HCT116 (cell line): ENCODE measurements around the gene MBOAT7. TPM values are rescaled to one million over a fixed set of nuclear protein-coding genes. Genes with fewer than 3 reads are reported as not detected.

Experiments
- ATF3 ChIP-seq: IDR thresholded peaks from 2 replicates; pipeline ENCODE4 v1.6.1; 2012
- CEBPB ChIP-seq: IDR thresholded peaks from 2 replicates; pipeline ENCODE4 v1.6.1; 2012; ENCODE audit warnings: low read depth
- ELF1 ChIP-seq: IDR thresholded peaks from 2 replicates; pipeline ENCODE4 v1.6.1; 2012; ENCODE audit warnings: low read depth, borderline replicate concordance
- EZH2 ChIP-seq: fragments of 200-600 bp; sonication (generic); IDR thresholded peaks from 2 replicates; pipeline ENCODE4 v1.6.1; 2017; ENCODE audit warnings: antibody characterized with exemption, mixed run types
- FOSL1 ChIP-seq: IDR thresholded peaks from 2 replicates; pipeline ENCODE4 v1.6.1; 2012; ENCODE audit warnings: low read depth
- MAX ChIP-seq: IDR thresholded peaks from 2 replicates; pipeline ENCODE4 v1.6.1; 2012
- POLR2A ChIP-seq: IDR thresholded peaks from 2 replicates; pipeline ENCODE4 v1.7.0; 2011; ENCODE audit warnings: borderline replicate concordance; ENCODE audit not compliant: insufficient read depth, insufficient read length; ENCODE audit errors: extremely low read depth
- POLR2AphosphoS5 ChIP-seq: IDR thresholded peaks from 2 replicates; pipeline ENCODE4 v1.6.1; 2011; ENCODE audit warnings: mild to moderate bottlenecking, low read depth, low read length, moderate library complexity
- RAD21 ChIP-seq: IDR thresholded peaks from 2 replicates; pipeline ENCODE4 v1.6.1; 2012; ENCODE audit warnings: low read depth, mild to moderate bottlenecking
- REST ChIP-seq: IDR thresholded peaks from 2 replicates; pipeline ENCODE4 v1.6.1; 2012; ENCODE audit warnings: low read depth
- TCF7L2 ChIP-seq: IDR thresholded peaks from 2 replicates; pipeline ENCODE4 v1.7.0; 2011; ENCODE audit warnings: borderline replicate concordance, inconsistent platforms; ENCODE audit not compliant: insufficient read depth, insufficient read length; ENCODE audit errors: extremely low read depth
- YY1 ChIP-seq: IDR thresholded peaks from 2 replicates; pipeline ENCODE4 v1.6.1; 2011; ENCODE audit warnings: low read length, low read depth, moderate library complexity, mild to moderate bottlenecking; ENCODE audit not compliant: insufficient replicate concordance; ENCODE audit errors: extremely low read depth
- ZFX ChIP-seq: fragments of 450-650 bp; IDR thresholded peaks from 2 replicates; pipeline ENCODE4 v1.6.1; 2017
- total RNA-seq: library from RNA; stranded (reverse); gene quantifications from one replicate; pipeline ENCODE4 v1.2.1, GENCODE V29; 2021; ENCODE audit not compliant: unreplicated experiment

Gene MBOAT7
- total RNA-seq, 1 experiment from 2014 or later, result 113 TPM

GRCh38 chr19:54201980-54202379 lies 12.6 kb upstream of the MBOAT7 start (continued):
- TF ChIP-seq REST, result no peak
- no peak for TF ChIP-seq ATF3
- no peak for TF ChIP-seq ZFX
- TF ChIP-seq POLR2A, result no peak
- no peak for TF ChIP-seq CEBPB
- TF ChIP-seq RAD21, result no peak
- TF ChIP-seq EZH2, result no peak
- no peak for TF ChIP-seq YY1
- TF ChIP-seq POLR2AphosphoS5, result no peak
- no peak for TF ChIP-seq ELF1
- TF ChIP-seq MAX, result no peak
- TF ChIP-seq TCF7L2, result no peak
- TF ChIP-seq FOSL1, result no peak
